Activated CD8-positive, alpha-beta memory T cell treated with anti-CD3 and anti-CD28 coated beads, Interleukin-2, amount 50 U/mL, for 1 hour (primary cell): ENCODE results near the gene ABCC5.

Source experiments
- DNase-seq: peaks from one replicate; pipeline ENCODE4 v3.0.0-alpha.2; 2020; ENCODE audit errors: extremely low read depth

ABCC5 gene

DNA sequence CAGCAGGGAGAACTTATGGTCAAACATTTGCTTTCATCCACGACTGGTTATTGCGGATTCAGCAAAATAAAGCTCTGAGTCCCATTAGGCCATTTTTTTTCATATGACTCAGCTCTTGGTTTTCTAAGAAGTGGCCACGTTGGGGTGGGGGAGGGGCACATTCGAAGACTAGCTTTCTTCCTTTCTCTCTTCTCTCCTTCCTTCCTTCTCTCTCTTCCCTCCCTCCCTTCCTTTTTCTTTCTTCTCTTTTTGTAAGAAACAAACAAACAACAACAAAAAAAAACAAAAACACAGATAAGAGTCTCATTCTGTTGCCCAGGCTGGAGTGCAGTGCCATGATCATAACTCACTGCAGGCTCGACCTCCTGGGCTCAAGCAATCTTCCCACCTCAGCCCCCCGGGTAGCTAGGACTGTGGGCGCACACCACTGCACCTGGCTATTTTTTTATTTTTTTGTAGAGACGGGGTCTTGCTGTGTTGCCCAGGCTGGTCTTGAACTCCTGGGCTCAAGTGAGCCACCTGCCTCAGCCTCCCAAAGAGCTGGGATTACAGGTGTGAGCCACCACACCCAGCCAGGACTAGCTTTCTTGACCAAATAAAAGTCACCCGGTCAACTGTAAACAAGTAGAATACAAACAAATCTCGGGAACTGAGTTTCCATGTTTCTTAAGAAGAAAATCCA lies 41.6 kb downstream of the ABCC5 start:
- DNase-seq: no peak

DNA sequence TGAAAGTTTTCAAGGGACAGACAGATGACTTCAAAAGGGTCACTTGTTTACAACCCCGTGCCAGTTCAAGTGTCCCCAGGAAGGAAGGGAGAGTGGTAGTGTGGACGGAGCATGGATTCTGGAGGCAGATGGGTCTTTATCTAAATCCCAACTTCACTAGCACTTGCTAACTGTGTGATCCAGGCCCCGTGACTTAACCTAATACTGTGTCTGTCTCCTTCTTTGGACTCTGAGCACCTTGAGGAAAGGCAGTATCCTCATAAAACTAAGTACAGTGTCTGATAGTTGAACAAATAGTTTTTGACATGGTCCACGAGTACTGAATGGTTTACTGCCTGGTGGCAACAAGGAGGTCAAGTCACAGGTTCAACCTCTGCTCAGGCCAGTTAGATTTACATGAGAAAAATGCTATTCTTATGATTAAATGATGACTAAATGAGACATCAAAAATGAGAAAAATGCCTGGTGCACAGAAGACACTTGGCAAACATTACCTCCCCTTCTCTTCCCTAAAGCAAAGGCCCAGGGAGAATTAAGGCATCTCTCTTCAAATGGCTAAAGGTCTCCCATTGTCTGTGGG lies 48.9 kb downstream of the ABCC5 start:
- DNase-seq: no peak

DNA sequence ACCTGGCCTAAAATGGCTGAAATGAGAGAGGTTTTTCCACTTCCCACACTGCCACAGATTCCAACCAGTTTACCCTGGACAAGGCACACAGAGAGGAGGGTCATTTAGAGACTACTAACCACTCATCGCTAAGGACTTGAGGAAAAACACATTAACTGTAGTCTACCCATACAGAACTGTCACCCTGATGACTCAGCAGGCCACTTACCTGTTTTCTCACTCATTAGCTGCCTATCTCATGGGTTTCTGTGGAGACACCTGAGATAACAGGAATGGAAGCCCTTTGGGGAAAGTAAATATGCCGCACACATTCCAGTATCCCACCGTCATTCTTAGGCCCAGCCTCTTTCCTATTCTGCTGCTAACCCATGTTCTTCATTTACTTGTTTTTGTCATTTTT lies 50.0 kb downstream of the ABCC5 start:
- DNase-seq: no peak

DNA sequence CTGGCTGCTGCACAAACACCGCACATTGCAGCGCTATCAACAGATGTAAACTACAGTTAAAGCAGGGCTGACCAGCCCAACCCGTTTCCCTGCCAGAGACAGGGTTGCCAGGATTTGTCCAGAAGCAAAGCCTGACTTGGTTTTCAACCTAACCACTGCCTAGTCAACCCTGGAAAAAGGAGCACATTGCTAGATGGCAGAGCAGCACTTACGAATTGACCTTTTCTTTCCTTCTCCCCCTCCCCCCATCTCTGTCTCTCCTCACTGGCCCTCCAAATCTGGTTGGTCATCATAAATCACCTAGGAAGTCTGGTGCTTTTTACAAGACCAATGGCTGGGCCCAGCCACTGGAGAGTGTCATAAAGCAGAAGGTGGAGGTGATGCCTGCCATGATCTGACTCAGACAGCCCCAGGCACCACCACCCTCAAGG lies 51.3 kb downstream of the ABCC5 start:
- no peak for DNase-seq

DNA sequence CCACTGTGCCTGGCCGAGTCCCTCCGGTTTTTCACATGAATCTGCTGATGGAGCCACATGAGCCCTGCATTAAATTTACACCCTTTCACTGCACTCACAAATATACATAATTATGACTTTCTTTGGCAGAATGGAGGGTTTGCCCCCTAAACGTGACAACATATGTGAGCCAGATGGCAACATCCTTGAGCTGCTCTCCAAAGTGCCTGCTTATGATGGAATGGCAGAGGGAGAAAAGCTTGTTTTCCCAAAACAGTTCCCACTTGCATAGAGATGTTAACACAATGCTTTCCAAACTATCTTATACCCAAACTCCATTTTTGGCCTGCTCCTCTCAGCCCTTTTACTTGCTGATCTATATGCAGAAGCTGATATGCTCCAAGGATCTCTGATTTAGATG lies 54.9 kb downstream of the ABCC5 start:
- DNase-seq: no peak

DNA sequence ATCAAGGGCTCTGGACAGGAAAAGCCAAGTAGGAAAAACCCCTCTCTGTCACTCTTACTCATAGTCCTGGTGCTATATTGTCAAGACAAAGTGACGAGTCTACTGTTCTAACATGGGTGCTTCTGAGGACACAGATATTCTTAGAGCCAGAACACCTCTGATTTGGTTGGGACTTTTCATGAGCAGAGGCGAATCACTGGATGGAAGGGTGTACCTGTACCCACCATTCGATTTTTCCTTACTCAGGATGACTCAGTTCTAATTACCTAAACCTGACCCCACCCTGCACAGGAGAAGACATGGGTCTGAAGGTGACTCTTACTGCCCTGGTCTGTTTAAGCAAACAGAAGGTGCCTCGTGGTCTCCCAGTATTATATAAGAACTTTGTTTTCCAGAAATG lies 58.5 kb downstream of the ABCC5 start:
- no peak for DNase-seq

DNA sequence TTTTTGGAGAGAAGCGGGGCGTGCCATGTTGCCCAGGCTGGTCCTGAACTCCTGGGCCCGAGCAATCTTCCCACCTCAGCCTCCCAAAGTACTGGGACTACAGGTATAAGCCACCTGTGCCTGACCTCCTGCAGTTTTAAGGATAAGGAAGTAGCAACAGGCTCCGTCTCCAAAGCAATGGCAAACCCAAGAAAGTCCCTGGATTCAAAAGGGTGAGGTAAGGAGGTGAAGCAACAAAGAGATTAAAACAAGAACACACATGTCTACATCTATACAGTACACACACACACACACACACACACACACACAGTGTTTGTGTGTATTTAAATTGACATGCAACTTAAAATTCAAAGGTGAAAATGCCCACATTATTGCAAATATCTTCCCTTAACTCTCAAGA lies 58.9 kb downstream of the ABCC5 start:
- no peak for DNase-seq

DNA sequence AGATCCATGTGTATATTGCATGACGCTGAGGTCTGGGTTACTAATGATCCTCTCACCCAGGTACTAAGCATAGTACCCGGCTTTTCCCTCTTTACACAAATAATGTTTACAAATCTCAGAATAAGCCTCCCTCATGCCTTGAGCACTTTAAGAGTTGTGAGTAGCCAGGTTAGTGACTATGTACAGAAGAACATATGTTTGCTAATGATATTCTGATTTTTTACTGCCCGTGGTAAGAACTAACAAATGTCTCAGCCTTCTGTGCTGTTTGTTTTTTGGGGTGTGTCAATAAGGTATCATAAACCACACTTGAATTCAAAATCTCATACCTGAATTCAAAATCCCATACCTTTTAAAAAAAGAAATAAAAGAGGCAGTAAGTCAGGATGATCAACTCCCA lies 59.5 kb downstream of the ABCC5 start:
- DNase-seq: no peak

DNA sequence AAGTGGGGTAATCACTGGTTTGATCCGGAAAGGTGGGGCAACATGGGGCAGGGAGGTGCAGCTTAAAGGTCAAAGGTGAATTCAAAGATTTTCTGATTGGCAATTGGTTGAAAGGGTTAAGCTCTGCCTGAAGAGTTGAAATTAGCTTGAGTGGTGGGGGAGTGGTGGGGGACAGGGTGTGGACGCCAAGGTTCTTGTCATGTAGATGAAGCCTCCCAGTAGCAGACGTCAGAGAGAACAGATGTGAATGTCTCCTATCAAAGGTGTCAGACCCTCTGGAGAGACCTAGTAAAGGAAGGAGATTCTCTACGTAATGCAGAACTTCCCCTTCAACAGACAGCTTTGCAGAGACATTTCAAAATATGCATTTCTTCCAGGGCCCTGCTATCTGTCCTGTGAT lies 62.8 kb downstream of the ABCC5 start:
- no peak for DNase-seq

DNA sequence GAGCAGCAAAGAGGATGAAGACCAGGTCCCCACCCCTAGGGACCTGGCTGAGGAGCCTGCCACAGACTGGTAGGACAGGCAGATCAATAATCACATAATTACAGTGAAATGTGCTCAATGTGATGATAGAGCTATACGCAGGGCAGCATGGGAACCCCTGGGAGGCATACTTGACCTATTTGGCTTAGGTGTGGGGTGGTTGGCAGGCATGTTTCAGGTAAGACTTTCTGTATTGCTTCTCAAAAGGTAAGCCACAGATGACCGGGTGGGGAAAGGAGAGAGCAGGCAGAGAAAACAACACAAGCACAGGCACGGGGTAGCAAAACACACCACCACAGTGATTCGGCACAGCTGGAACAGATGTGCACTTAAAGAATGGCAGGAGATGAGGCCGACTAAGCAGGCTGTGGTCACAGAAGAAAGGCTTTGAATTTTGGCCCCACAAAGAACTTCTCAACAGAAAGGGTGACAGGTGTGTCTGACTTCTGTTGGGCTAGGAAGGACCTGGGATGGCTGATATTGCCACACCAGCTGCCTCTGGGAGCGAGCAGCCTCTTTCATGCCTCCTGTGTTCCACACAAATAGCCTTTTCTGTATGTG lies 64.1 kb downstream of the ABCC5 start:
- no peak for DNase-seq

DNA sequence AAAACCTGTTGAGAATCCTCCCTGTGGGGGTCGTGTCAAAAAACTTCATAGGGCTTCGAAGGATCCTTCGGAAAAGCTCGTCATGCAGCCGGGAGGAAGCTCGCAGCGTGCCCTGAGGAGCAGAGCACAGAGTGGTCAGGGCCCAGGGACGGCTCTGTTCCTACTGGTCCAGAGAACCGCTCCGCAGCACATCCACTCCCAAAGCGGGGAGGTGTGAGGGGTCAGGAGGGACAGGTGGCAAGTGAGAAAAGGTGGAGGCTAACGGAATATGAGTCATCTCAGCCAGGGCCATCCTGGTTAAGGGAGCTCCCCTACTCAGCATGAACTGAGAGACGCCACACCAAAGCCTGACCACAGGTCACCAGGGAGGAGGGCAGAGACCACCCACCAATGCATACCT lies 66.2 kb downstream of the ABCC5 start:
- DNase-seq: no peak

DNA sequence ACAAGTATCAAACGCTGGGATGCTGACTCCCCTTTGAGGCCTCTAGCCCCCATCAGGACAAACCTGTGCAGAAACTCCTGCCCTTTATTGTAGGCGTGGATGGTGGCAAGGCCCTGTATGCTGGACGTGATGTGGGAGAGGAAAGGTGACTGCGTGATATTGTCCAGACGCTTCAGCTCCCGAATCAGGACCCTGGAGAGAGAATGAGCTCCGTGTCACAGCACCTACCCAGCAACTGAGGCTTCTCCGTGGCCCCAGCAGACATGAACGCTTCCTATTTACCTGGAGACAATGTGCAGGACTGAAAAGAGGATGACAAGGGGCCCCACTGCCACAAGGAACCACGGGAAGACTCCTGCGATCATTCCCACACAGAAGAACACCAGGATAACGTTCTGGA lies 68.0 kb downstream of the ABCC5 start:
- no peak for DNase-seq

DNA sequence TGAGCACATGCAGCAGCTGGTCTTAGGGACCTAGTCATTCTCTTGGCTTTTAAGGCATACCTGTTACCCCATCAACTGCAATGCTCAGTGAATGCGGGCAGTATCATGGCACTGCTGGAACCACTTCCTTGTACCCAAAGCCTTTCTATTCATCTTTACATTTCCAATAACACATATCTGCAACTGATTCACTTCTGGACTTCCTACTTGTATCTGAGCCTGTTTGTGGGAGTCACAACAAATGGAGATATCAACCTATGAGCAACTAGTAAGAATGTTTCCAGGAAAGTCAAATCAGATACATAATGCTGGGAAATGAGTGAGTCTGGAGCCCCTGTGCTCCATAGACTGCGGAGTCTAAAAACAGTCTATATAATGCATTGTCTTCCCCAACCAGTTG lies 71.6 kb downstream of the ABCC5 start:
- no peak for DNase-seq

DNA sequence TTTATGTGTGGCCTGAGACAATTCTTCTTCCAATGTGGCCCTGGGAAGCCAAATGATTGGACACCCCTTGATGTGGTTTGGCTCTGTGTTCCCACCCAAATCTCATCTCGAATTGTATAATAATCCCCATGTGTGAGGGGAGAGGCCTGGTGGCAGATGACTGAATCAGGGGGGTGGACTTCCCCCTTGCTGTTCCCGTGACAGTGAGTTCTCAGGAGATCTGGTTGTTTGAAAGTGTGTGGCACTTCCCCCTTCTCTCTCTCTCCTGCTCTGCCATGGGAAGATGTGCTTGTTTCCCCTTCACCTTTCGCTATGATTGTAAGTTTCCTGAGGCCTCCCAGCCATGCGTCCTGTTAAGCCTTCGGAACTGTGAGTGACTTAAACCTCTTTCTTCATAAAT lies 72.9 kb downstream of the ABCC5 start:
- no peak for DNase-seq

DNA sequence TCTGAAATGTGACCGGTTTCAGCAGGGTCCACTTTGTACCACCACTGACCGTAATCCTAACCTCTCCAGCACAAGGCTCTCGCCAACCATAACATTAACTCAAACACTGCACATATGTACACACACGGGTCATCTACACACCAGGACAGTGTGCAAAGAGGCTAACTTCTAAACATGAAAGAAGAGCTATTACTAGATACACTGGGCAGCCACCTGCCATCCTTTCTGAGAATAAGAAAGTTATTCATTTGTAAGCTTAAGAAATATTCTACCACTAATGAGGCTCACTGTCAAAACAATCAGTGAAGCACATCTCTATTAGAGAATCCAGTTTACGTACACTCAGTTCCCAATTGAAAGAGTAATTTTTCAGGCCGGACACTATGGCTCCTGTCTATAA lies 73.9 kb downstream of the ABCC5 start:
- DNase-seq: no peak

DNA sequence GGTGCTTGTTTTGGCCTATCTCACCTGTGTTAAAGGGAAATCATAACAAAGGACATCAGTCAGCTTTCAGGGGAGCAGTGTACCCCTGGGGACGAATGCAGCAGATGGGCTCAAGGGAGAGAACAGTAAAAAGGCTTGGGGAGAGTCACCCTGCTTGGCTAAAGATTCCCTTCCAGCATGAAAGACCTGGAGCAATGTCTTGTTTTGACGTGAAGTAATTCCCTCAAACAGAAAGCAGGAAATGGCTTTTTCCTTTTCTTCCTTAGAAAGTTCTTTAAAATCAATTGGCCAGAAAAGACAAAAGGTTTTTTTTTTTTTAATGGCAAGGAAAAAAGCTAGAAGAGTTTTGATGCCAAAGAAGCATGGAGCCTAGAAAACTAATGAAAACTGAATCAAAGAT lies 76.5 kb downstream of the ABCC5 start:
- no peak for DNase-seq

DNA sequence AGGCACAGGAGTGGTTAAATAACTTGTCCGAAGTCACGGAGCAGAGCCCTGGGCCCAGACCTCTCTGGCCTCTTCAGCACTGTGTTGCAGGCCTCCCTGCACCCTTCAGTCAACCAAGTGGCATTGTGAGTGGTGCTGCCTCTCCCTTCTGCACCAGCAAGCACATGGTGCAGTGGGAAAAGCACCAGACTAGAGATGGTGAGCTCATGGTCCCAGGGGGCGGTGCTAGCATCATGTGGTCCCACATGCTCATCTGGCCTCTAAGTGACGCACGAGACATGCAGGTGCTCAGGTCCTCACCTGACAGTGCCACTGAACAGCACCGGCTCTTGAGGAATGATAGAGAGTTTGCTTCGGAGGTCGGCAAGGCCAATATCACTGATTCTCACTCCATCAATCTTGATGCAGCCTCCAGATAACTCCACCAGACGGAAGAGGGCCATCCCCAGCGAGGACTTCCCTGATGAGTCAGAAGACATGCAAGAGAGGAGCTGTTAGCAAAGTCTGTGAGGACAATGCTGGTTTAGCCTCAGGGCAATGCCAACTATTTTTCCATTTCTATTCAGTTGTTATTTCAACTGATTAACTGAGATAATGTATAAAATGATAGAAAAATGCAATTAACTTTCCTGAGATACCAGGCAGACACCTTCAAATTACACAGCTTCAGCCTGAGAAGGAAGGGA lies 79.9 kb downstream of the ABCC5 start:
- no peak for DNase-seq

DNA sequence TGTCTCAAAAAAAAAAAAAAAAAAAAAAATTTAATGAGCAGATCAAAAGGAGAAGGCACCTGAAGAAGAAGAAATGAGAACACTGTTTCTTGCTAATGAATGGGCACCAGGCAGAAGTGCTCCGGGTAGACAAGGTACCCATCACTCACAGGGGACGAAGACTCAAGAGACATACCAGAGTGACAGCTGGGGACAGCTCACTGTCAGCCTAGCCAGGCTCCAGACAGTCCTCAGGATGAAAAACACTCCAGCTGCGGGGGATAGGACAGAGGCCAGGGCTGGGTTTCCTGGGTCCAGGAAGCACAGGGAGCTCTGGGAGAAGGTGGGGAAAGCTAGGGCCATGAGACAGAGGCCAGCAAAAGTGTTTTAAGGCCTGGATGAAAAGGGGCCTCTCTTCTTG lies 84.5 kb downstream of the ABCC5 start:
- DNase-seq: no peak

DNA sequence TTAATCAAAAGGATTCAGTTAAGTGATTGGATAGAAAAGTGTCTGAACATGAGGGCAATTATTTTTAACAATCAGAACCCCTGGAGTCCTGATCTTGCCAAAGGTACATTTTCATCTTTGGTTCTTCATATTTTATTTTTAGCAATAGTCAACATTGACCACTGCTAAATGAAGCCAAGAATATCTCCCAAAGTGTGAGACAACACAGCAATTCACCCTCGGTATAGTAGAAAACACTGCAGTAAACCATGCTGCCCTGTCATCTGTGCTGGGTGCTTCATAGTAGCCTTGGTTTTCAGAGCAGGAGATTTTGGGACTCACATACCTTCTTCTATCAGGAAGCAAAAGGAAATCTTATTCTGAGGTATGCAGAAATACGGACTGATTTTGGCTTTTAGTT lies 85.8 kb downstream of the ABCC5 start:
- no peak for DNase-seq

DNA sequence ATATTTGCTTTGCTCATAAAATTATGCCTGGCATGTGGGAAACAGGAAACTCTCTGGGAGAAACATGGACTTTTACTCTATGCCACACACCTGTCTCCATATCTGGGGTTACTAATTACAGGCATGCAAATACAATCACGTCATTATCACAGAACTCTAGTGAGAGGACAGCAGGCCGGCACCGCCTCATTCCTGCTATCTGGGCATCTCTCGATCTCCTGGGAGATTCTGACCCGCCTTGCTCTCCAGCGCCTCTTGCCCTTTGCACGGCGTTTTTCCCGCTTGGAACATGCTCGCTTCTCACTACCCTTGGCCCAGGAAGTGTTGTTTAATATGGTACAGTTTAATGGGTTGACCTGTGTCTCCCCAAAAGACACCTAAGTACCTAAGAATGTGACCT lies 87.6 kb downstream of the ABCC5 start:
- no peak for DNase-seq

DNA sequence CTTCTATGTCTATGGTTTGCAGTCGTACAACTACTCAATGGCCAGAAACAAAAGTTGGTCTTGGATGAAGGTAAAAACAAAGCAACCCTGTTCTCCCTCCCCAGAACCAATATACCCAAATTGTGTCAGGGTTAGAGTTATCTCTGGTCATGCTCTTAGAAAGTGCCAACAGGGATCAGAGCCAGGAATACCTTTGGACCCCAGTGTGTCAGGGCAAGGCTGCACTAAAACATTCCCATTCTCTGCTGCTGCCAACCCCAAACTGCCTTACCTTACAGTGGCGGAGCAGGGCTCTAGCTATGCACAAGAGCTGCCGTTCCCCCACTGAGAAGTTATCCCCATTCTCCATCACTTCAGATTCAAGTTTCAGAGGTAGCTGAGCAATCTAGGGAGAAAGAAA lies 90.6 kb downstream of the ABCC5 start:
- no peak for DNase-seq

DNA sequence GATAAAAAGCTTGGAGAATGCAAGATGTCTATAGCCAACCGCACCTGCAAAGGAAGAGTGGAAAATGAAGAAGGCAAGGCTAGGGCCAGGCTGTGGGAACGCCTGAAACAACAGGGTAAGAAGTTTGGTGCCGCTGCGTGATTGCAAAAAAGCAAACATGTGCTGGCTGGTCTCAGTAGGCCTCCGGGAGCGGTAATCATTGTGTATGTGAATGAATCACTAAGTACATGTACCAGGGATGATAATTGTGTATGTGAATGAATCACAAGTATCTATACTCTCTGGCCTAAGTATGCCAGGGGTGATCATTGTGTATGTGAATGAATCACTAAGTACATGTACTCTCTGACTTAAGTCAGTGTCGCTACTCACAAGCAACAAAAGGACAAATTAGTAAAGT lies 92.7 kb downstream of the ABCC5 start:
- DNase-seq: no peak

DNA sequence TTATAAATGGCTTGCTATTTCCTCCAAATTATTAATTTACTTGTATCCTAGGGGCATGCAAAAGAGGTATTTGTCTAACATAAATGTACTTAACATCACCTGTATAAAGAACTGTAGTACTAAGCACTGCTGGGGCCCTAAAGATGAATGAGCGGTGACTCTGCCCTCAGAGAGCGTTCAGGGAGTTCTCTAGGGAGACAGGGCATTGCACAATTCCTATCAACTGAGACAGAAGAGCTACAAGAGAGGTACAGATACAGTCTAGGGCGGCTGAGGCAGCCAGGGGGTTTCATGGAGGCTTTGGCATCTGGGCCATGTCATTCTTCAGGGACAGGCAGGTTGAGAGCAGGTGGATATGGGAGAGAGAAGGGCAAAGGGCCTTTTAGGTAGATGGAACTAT lies 93.1 kb downstream of the ABCC5 start:
- no peak for DNase-seq
